BLaER1 (cell line): ENCODE measurements around the gene SLC8A3.

Experiments
- H3K27ac ChIP-seq: shearing (Covaris generic); formaldehyde crosslinking; 2 replicates; pipeline ENCODE4 v1.8.1; 2022
- H3K27me3 ChIP-seq: shearing (Covaris generic); formaldehyde crosslinking; 2 replicates; pipeline ENCODE4 v1.8.1; 2022
- H3K36me3 ChIP-seq: shearing (Covaris generic); formaldehyde crosslinking; 2 replicates; pipeline ENCODE4 v1.8.1; 2022
- H3K4me1 ChIP-seq: shearing (Covaris generic); formaldehyde crosslinking; 2 replicates; pipeline ENCODE4 v1.8.1; 2022
- H3K4me2 ChIP-seq: shearing (Covaris generic); formaldehyde crosslinking; 2 replicates; pipeline ENCODE4 v1.8.1; 2022
- H3K4me3 ChIP-seq: shearing (Covaris generic); formaldehyde crosslinking; 2 replicates; pipeline ENCODE4 v1.8.1; 2022
- H3K9ac ChIP-seq: shearing (Covaris generic); formaldehyde crosslinking; 2 replicates; pipeline ENCODE4 v1.8.1; 2022
- H3K9me3 ChIP-seq: shearing (Covaris generic); formaldehyde crosslinking; 2 replicates; pipeline ENCODE4 v1.8.1; 2022
- H4K20me1 ChIP-seq: shearing (Covaris generic); formaldehyde crosslinking; 2 replicates; pipeline ENCODE4 v1.8.1; 2022
- Cebpa-rat ChIP-seq: shearing (Covaris generic); IDR thresholded peaks from 2 replicates; pipeline ENCODE4 v1.8.1; 2022

SLC8A3 gene

GRCh38 chr14:70077720-70078119, 111.0 kb downstream of the SLC8A3 start:
- no peaks in the 10 kb centered on the region for H3K27me3 ChIP-seq
- no peak overlapping the region for H3K9ac ChIP-seq
- no peaks in the 10 kb centered on the region for H4K20me1 ChIP-seq
- H3K9me3 ChIP-seq, result no peaks in the 10 kb centered on the region
- H3K4me3 ChIP-seq, result no peak overlapping the region
- no peaks in the 10 kb centered on the region for H3K4me1 ChIP-seq
- H3K4me2 ChIP-seq, result no peak overlapping the region
- no peak for TF ChIP-seq Cebpa-rat
- no peak overlapping the region for H3K27ac ChIP-seq
- no peaks in the 10 kb centered on the region for H3K36me3 ChIP-seq

GRCh38 chr14:70077005-70077404, 111.7 kb downstream of the SLC8A3 start:
- Histone ChIP-seq H3K4me1 (no peaks in the 10 kb centered on the region), H3K9ac (no peak overlapping the region)

GRCh38 chr14:70073924-70074566, 114.7 kb downstream of the SLC8A3 start:
- peak; percentile 82 for TF ChIP-seq Cebpa-rat
- H3K4me1 ChIP-seq, result no peaks in the 10 kb centered on the region
- no peaks in the 10 kb centered on the region for H3K9me3 ChIP-seq
- H3K27ac ChIP-seq, result no peak overlapping the region
- no peak overlapping the region for H3K9ac ChIP-seq
- H3K27me3 ChIP-seq, result no peaks in the 10 kb centered on the region
- no peaks in the 10 kb centered on the region for H4K20me1 ChIP-seq
- H3K4me3 ChIP-seq, result no peak overlapping the region
- H3K36me3 ChIP-seq, result no peaks in the 10 kb centered on the region
- no peak overlapping the region for H3K4me2 ChIP-seq

More at GRCh38 chr14:70077005-70077404, 111.7 kb downstream of the SLC8A3 start:
- no peaks in the 10 kb centered on the region for H3K27me3 ChIP-seq
- H3K27ac ChIP-seq, result no peak overlapping the region
- H3K4me2 ChIP-seq, result no peak overlapping the region
- no peak for TF ChIP-seq Cebpa-rat
- H3K9me3 ChIP-seq, result no peaks in the 10 kb centered on the region
- H3K4me3 ChIP-seq, result no peak overlapping the region
- H3K36me3 ChIP-seq, result no peaks in the 10 kb centered on the region
- no peaks in the 10 kb centered on the region for H4K20me1 ChIP-seq

- H3K4me3 ChIP-seq, result no peak overlapping the region
- no peak overlapping the region for H3K9ac ChIP-seq
- no peaks in the 10 kb centered on the region for H3K4me1 ChIP-seq
- no peaks in the 10 kb centered on the region for H3K36me3 ChIP-seq
- H3K27me3 ChIP-seq, result no peaks in the 10 kb centered on the region
- H3K9me3 ChIP-seq, result no peaks in the 10 kb centered on the region
- no peak overlapping the region for H3K4me2 ChIP-seq
- no peaks in the 10 kb centered on the region for H4K20me1 ChIP-seq
- H3K27ac ChIP-seq, result no peak overlapping the region
- no peak for TF ChIP-seq Cebpa-rat
These were observed 119.6 kb downstream of the SLC8A3 start for GRCh38 chr14:70069186-70069585.

GRCh38 chr14:70067810-70068209, 120.9 kb downstream of the SLC8A3 start:
- Histone ChIP-seq H3K36me3 (no peaks in the 10 kb centered on the region), H3K27me3 (no peaks in the 10 kb centered on the region), H3K4me1 (no peaks in the 10 kb centered on the region), H3K4me3 (no peak overlapping the region), H3K4me2 (no peak overlapping the region), H3K9ac (no peak overlapping the region), H3K9me3 (no peaks in the 10 kb centered on the region), H3K27ac (no peak overlapping the region), H4K20me1 (no peaks in the 10 kb centered on the region)
- TF ChIP-seq Cebpa-rat, result no peak

GRCh38 chr14:70064136-70064865, 124.5 kb downstream of the SLC8A3 start:
- no peak overlapping the region for H3K9ac ChIP-seq
- H3K4me1 ChIP-seq, result no peaks in the 10 kb centered on the region
- H3K4me3 ChIP-seq, result no peak overlapping the region
- no peaks in the 10 kb centered on the region for H3K9me3 ChIP-seq
- no peak overlapping the region for H3K4me2 ChIP-seq
- H3K27me3 ChIP-seq, result no peaks in the 10 kb centered on the region
- no peaks in the 10 kb centered on the region for H3K36me3 ChIP-seq
- TF ChIP-seq Cebpa-rat, result no peak
- H3K27ac ChIP-seq, result no peak overlapping the region
- H4K20me1 ChIP-seq, result no peaks in the 10 kb centered on the region

GRCh38 chr14:70061108-70061507, 127.6 kb downstream of the SLC8A3 start:
- Histone ChIP-seq H3K36me3 (no peaks in the 10 kb centered on the region), H3K9me3 (no peaks in the 10 kb centered on the region), H3K27me3 (no peaks in the 10 kb centered on the region), H3K4me2 (no peak overlapping the region), H4K20me1 (no peaks in the 10 kb centered on the region), H3K27ac (no peak overlapping the region), H3K4me3 (no peak overlapping the region), H3K4me1 (no peaks in the 10 kb centered on the region), H3K9ac (no peak overlapping the region)
- TF ChIP-seq Cebpa-rat, result no peak

- Histone ChIP-seq H3K4me2 (no peak overlapping the region), H4K20me1 (no peaks in the 10 kb centered on the region), H3K9ac (no peak overlapping the region), H3K4me3 (no peak overlapping the region), H3K27me3 (no peaks in the 10 kb centered on the region), H3K27ac (no peak overlapping the region), H3K9me3 (no peaks in the 10 kb centered on the region), H3K36me3 (no peaks in the 10 kb centered on the region), H3K4me1 (no peaks in the 10 kb centered on the region)
- no peak for TF ChIP-seq Cebpa-rat
These were observed 129.2 kb downstream of the SLC8A3 start for GRCh38 chr14:70059545-70059944.

- Histone ChIP-seq H3K9ac (no peak overlapping the region), H3K4me3 (no peak overlapping the region), H3K4me2 (no peak overlapping the region), H3K36me3 (no peaks in the 10 kb centered on the region), H3K27ac (no peak overlapping the region), H4K20me1 (peaks cover 6% of the 10 kb centered on the region; the same call in 1 of the 2 replicates), H3K9me3 (no peaks in the 10 kb centered on the region), H3K27me3 (no peaks in the 10 kb centered on the region), H3K4me1 (no peaks in the 10 kb centered on the region)
- no peak for TF ChIP-seq Cebpa-rat
These were observed 131.1 kb downstream of the SLC8A3 start for GRCh38 chr14:70057519-70058136.

GRCh38 chr14:70052990-70053389, 135.8 kb downstream of the SLC8A3 start:
- Histone ChIP-seq H4K20me1 (peaks cover 6% of the 10 kb centered on the region; the same call in 1 of the 2 replicates), H3K9me3 (no peaks in the 10 kb centered on the region), H3K4me3 (no peak overlapping the region), H3K27me3 (no peaks in the 10 kb centered on the region), H3K9ac (no peak overlapping the region), H3K36me3 (no peaks in the 10 kb centered on the region), H3K4me2 (no peak overlapping the region), H3K4me1 (no peaks in the 10 kb centered on the region), H3K27ac (no peak overlapping the region)
- TF ChIP-seq Cebpa-rat, result no peak
